OCI-LY7 (cell line): ENCODE data around the gene RTBDN.

ENCODE experiments used
- CTCF ChIP-seq: fragments of 200-600 bp; sonication (generic); conservative IDR thresholded peaks from 2 replicates; pipeline ENCODE4 v1.5.1; 2014; ENCODE audit warnings: mild to moderate bottlenecking, antibody characterized with exemption, low read length, moderate library complexity, mixed read lengths
- EZH2phosphoT487 ChIP-seq: fragments of 200-600 bp; sonication (generic); IDR thresholded peaks from 2 replicates; pipeline ENCODE4 v1.6.1; 2018; ENCODE audit warnings: low read depth, borderline replicate concordance, mild to moderate bottlenecking, mixed run types, antibody characterized with exemption, low read length, moderate library complexity, mixed read lengths

- TF ChIP-seq EZH2phosphoT487 (no peak), CTCF (no peak; the same call in 1 of the 2 replicates)
Measured at GRCh38 chr19:12840091-12841079, 6.0 kb upstream of the RTBDN start.
